Adrenal gland (tissue), 5 donors: ENCODE results near the gene ATRAID.

Source experiments
- CTCF ChIP-seq, 6 experiments: fragments of 450-650 bp in 4 of 6; fragments of 200-600 bp in 2 of 6; sonication (generic) in 1 of 6; IDR thresholded peaks; 1 replicate in 5 of 6; 2 replicates in 1 of 6; pipeline versions ENCODE4 v1.5.1 to v1.8.0; 2016 to 2021; ENCODE audit warnings: antibody characterized with exemption in 6 of 6, mild to moderate bottlenecking in 2 of 6, moderate library complexity in 1 of 6
- POLR2A ChIP-seq, 2 donors: fragments of 450-650 bp; IDR thresholded peaks; one replicate each; pipeline ENCODE4 v1.6.1; 2017; ENCODE audit warnings: antibody characterized with exemption in 2 of 2, mild to moderate bottlenecking in 2 of 2, moderate library complexity in 1 of 2
- donor health status: DM: no; HTN: no; CAD: no.

- TF ChIP-seq CTCF (IDR thresholded peaks at IDR 0.05): no peak
- no peak for TF ChIP-seq POLR2A (IDR thresholded peaks at IDR 0.05)
Observed at GRCh38 chr2:27219091-27219490, 7.2 kb downstream of the ATRAID start.
